NCI-H510A (cell line): Measurements from ENCODE around the gene KRTAP4-6.
"Not testable (repeated sequence)": the region's sequence is repeated elsewhere in the genome, so short reads cannot be mapped to it uniquely, and the experiment has no call there.

ENCODE experiments used
- DNase-seq: peaks from one replicate; lab custom pipeline; 2025; lab: John Stamatoyannopoulos, UW

The KRTAP4-6 gene

DNA sequence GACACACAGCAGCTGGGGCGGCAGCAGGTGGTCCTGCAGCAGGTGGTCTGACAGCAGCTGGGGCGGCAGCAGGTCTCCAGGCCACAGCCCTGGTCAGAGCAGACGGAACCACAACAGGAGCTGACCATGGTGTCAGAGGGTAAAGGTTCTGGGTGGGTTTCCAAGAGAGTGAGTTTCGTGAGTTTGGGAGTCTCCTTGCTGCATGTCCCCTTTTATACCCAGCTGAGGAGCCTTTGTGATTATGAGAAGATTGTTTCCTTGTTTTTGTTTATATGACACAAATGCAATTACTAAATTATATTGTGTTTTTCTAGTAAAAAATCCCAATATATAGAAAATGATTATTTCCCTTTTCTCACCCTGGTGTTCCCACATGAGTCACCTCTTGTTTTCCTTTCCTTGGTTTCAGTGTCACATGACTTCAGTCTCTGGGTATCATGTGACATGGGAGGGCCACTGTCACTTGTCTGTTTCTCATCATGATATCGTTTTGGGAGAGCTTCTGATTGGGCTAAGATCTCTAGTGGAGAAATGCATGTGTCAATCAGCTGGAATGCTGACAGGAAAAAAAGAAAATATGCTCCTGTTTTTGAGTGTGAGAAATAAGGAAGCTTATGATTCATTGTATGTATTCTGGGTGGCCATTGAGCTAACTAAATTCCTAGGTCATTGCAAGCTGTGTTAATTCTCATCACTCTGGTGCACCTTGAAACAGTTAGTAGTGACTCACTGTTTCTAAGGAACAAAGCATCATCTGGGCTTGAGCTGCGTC, at the start of gene KRTAP4-6:
Gene KRTAP4-6 (minus strand): TSS at position 185 of the 772 bp plus-strand sequence. CDS start 57 bp downstream, at position 128.
- DNase-seq: no peak

- not testable (repeated sequence) for DNase-seq
Observed at GRCh38 chr17:41189837-41190318, 49.5 kb upstream of the KRTAP4-6 start, which contains the start of gene KRTAP9-1. Gene KRTAP9-1, plus strand, starts transcription at chr17:41189887. Its CDS starts 0 bp downstream, at chr17:41189887.

DNA sequence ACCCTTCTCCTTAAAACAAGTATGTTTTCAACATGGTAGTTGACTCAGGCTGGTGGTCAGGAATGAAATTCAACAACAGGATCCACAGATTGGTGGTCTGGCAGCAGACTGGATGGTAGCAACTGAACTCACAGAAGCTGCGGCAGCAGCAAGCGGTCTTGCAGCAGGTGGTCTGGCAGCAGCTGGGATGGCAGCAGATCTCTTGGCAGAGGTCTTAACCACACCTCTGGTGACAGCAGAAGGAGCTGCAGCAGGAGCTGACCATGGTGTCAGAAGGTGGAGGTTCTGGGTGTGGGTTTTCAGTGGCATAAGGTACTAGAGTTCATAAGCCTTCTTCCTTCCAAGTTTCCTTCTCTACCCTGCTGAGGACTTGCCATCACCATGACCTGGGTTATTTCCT, 46.5 kb upstream of the KRTAP4-6 start:
- no peak for DNase-seq

GRCh38 chr17:41185001-41185400, 44.7 kb upstream of the KRTAP4-6 start:
- DNase-seq: no peak

DNA sequence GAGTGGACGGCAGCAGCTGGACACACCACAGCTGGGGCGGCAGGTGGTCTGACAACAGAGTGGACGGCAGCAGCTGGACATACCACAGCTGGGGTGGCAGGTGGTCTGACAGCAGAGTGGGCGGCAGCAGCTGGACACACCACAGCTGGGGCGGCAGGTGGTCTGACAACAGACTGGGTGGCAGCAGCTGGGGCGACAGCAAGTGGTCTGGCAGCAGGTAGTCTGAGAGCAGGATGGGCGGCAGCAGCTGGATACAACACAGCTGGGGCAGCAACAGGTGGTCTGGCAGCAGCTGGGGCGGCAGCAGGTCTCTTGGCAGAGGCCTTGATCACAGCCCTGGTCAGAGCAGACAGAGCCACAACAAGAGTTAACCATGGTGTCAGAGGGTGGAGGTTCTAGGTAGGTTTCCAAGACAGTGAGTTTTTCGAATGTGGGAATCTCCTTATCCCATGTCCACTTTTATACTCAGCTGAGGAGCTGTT, 44.2 kb upstream of the KRTAP4-6 start, which contains the start of gene KRTAP4-1:
Gene KRTAP4-1 (minus strand): TSS at position 432 of the 482 bp plus-strand sequence. CDS start 57 bp downstream, at position 375.
- DNase-seq: no peak

GRCh38 chr17:41178843-41179616, 38.7 kb upstream of the KRTAP4-6 start:
- no peak for DNase-seq

- DNase-seq: no peak
Observed at GRCh38 chr17:41178341-41178740, 38.0 kb upstream of the KRTAP4-6 start.

- no peak for DNase-seq
Observed at GRCh38 chr17:41177727-41178271, 37.5 kb upstream of the KRTAP4-6 start, which contains the start of gene KRTAP4-2. Gene KRTAP4-2, minus strand, starts transcription at chr17:41178221. Its CDS starts 57 bp downstream, at chr17:41178164.

DNA sequence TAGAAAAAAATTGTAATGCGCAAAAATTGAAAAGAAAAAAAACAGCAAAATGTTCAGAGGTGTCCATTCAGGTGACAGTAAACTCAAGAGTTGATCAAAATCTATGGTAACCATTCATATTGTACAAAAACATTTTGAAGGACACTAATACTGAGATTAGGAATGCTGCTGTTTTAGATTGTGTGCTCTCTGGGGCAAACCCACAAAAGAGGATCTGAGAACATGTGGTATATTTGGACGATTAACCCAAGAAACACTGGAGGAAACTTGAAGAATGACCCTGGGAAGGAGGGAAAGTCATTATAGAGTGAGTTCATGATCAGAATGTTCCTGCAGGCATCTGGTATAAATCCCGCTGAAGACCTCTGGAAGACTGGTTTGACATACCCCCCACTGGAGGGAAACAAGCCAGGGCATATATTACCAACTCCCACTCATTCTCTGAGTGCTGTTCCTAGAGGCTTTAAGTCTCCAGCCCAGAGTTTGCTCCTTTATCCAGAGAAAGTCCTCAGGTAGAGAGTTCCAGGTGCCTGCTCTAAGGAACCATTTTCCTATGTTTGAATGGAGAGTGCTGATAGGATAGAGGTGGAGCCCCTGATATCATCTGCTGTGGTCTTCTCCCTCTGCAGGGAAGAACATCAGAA, 36.5 kb upstream of the KRTAP4-6 start:
- DNase-seq: no peak

DNA sequence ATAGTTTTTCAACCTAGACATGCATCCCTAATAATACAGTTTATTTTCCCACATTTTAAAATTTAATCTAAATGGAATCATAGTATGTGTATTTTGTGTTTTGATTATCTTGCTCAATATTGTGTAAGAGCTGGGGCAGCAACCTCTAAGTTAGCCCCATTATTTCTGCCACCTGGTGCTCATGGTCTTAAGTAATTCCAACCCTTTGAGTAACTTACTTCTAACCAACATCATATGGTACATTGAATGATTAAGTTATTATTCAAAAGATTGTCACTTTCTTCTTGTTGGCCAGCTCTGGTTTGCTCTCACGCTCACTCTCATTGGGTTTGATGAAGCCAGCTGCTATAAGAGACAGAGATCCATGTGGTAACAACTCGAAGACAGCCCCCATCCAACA, 31.5 kb upstream of the KRTAP4-6 start:
- no peak for DNase-seq

DNA sequence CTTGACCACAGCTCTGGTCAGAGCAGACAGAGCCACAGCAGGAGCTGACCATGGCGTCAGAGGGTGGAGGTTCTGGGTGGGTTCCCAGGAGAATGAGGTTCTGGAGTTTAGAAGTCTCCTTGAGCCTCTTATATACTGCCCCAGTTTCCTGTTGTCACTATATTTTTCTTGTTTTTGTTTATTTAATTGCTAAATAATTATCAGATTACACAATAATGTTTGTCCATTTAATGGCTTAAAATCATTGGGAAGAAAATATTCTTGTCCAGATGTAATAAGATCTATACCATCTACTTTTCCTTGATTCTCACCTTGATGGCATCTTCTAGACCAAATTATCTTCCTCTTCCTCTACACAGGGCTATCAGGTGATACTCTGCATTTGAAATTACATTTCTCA, 27.8 kb upstream of the KRTAP4-6 start, which contains the start of gene KRTAP4-3:
Gene KRTAP4-3 (minus strand): TSS at position 101 of the 400 bp plus-strand sequence. CDS start 49 bp downstream, at position 52.
- DNase-seq: no peak

DNA sequence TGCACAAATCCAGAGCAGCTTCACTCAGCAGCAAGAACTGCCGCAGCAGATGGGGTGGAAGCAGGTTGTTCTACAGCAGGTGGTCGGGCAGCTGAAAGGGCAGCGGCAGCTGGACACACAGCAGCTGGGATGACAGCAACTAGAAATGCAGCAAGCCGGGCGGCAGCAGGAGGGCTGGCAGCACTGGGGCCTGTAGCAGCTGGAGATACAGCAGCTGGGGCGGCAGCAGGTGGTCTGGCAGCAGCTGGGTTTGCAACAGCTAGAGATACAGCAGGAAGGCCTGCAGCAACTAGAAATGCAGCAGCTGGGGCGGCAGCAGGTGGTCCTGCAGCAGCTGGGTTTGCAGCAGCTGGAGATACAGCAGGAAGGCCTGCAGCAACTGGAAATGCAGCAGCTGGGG, 27.2 kb upstream of the KRTAP4-6 start:
- no peak for DNase-seq

DNA sequence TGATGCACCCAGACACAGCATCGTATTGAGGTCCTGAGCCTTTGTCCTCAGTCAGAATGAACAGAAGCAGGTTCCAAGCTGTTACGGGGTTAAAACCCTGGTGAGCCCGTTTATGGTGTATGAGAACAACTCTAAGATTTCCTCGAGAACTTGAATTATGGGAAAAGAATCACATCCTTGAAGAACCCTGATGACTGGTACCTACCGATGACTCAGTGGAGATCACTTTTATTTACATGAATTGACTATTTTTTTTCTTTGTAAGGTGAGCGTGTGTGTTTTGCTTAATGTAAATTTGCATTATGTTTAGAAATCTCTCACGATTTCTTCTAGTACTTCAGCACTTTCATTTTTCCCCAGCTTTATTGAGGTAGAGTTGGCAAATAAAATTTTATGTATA, 23.5 kb upstream of the KRTAP4-6 start:
- no peak for DNase-seq

DNA sequence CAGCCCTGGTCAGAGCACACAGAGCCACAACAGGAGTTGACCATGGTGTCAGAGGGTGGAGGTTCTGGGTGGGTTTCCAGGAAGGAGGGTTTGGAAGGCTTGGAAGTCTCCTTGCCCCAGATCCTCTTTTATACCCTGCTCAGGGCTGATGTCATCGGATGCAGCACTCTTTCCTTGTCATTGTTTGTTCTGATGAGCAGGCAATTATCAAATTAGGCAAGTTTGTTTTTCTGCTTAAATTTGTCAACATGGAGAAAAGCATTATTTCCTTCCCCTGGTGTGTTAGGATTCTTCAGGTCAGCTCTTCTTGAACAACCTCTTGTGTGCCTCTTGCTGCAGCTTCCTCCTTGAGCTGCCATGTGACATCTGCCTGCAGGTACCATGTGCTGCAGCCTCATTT, 20.3 kb upstream of the KRTAP4-6 start, which contains the start of gene KRTAP4-4:
Gene KRTAP4-4 (minus strand): TSS at position 101 of the 400 bp plus-strand sequence. CDS start 57 bp downstream, at position 44.
- DNase-seq: no peak

DNA sequence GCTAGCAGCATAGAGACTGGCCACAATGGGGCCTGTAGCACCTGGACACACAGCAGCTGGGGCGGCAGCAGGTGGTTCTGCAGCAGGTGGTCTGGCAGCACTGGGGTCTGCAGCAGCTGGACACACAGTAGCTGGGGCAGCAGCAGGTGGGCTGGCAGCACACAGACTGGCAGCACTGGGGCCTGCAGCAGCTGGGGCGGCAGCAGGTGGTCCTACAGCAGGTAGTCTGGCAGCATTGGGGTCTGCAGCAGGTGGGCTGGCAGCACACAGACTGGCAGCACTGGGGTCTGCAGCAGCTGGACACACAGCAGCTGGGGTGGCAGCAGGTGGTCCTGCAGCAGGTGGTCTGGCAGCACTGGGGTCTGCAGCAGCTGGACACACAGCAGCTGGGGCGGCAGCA, 19.8 kb upstream of the KRTAP4-6 start:
- not testable (repeated sequence) for DNase-seq

GRCh38 chr17:41153856-41154255, 13.5 kb upstream of the KRTAP4-6 start:
- no peak for DNase-seq

- no peak for DNase-seq
Observed at GRCh38 chr17:41151525-41151924, 11.2 kb upstream of the KRTAP4-6 start.

DNA sequence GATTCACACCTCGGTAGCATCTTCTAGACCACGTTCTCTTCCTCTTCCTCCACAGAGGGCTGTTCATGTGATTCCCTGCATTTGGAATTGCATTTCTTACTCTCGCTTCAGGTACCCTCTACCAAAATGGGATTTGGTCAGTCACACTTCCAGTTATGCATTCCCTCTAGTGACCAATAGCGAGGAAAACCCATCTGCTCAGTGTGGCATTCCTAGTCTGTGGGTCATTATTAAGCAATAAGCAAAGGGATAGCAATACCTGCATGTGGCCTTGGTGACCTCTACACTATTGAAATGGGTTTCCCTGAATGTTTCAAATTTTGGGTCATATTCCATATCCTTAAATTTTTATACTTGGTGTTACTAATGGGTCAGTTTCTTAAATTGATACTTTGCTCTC, 9.7 kb upstream of the KRTAP4-6 start:
- no peak for DNase-seq

DNA sequence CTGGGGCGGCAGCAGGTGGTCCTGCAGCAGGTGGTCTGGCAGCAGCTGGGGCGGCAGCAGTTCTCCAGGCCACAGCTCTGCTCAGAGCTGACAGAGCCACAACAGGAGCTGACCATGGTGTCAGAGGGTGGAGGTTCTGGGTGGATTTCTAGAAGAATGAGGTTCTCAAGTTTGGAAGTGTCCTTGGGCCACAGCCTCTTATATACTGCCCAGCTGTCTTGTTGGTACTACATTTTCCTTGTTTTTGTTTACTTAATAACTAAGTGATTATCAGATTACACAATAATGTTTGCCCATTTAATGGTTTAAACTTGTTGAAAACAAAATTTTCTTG, 9.3 kb upstream of the KRTAP4-6 start, which contains the start of gene KRTAP4-5:
Gene KRTAP4-5 (minus strand): TSS at position 174 of the 334 bp plus-strand sequence. CDS start 58 bp downstream, at position 116.
- no peak for DNase-seq

- not testable (repeated sequence) for DNase-seq
Observed at GRCh38 chr17:41148971-41149651, 8.8 kb upstream of the KRTAP4-6 start.
